ENCODE results near the gene PROK2. TPM values are rescaled to one million over a fixed set of nuclear protein-coding genes. Genes with fewer than 3 reads are reported as not detected.

The PROK2 gene
- total RNA-seq, 1 experiment from 2014 or later: not detected

GRCh38 chr3:71778353-71778752 is 6.6 kb downstream of the PROK2 start:
- intact Hi-C loops (cut with micrococcal nuclease): no loop called here
- no peaks in the 10 kb centered on the region for H3K36me3 ChIP-seq (ENCODE audit: low read depth, low read length)
- H2AFZ ChIP-seq (ENCODE audit: low read length): no peak overlapping the region
- CTCF ChIA-PET: no interaction called here
- no peak overlapping the region for H3K4me3 ChIP-seq (ENCODE audit: low read length)
- no peaks in the 10 kb centered on the region for H3K79me2 ChIP-seq (ENCODE audit: low read length)
- H3K4me1 ChIP-seq (ENCODE audit: insufficient read depth, low read length): no peaks in the 10 kb centered on the region
- H3F3A ChIP-seq (ENCODE audit: low read length, unreplicated experiment): no peaks in the 10 kb centered on the region
- no TSS peak for BruUV-seq (replicated peaks)
- ATAC-seq (no peak), DNase-seq (no peak)
- no peak overlapping the region for H3K9ac ChIP-seq (ENCODE audit: low read length)
- peaks cover 82% of the 10 kb centered on the region for H3K27me3 ChIP-seq (ENCODE audit: low read length)
- POLR2A ChIA-PET (ENCODE audit: unreplicated experiment): no interaction called here
- no peak overlapping the region for H3K27ac ChIP-seq (ENCODE audit: low read length)
- no peaks in the 10 kb centered on the region for H3K9me2 ChIP-seq (replicated peaks; ENCODE audit: low read length)
- H4K20me1 ChIP-seq (ENCODE audit: low read length): no peaks in the 10 kb centered on the region
- H3K9me3 ChIP-seq (ENCODE audit: low read length): no peaks in the 10 kb centered on the region
- TF ChIP-seq CTCF (conservative IDR thresholded peaks at IDR 0.05; ENCODE audit: low read depth, low read length): no peak
- no peak overlapping the region for H3K4me2 ChIP-seq (ENCODE audit: low read length)

- ChIA-PET CTCF (no interaction called here), POLR2A (ENCODE audit: unreplicated experiment) (no interaction called here)
- no peaks in the 10 kb centered on the region for H3K9me2 ChIP-seq (replicated peaks; ENCODE audit: low read length)
- no peaks in the 10 kb centered on the region for H4K20me1 ChIP-seq (ENCODE audit: low read length)
- no peaks in the 10 kb centered on the region for H3K9me3 ChIP-seq (ENCODE audit: low read length)
- no TSS peak for BruUV-seq (replicated peaks)
- intact Hi-C loops (cut with micrococcal nuclease): no loop called here
- no peak overlapping the region for H3K27ac ChIP-seq (ENCODE audit: low read length)
- ATAC-seq: no peak
- no peak for DNase-seq
- peaks cover 80% of the 10 kb centered on the region for H3K27me3 ChIP-seq (ENCODE audit: low read length)
- no peak overlapping the region for H3K4me3 ChIP-seq (ENCODE audit: low read length)
- H3F3A ChIP-seq (ENCODE audit: low read length, unreplicated experiment): no peaks in the 10 kb centered on the region
- H3K4me1 ChIP-seq (ENCODE audit: insufficient read depth, low read length): no peaks in the 10 kb centered on the region
- TF ChIP-seq EZH2 (IDR thresholded peaks at IDR 0.05; ENCODE audit: low read length, unreplicated experiment): no peak
- H3K36me3 ChIP-seq (ENCODE audit: low read depth, low read length): no peaks in the 10 kb centered on the region
- no peak overlapping the region for H3K9ac ChIP-seq (ENCODE audit: low read length)
- H2AFZ ChIP-seq (ENCODE audit: low read length): no peak overlapping the region
- H3K4me2 ChIP-seq (ENCODE audit: low read length): no peak overlapping the region
- H3K79me2 ChIP-seq (ENCODE audit: low read length): no peaks in the 10 kb centered on the region
These were observed 8.4 kb downstream of the PROK2 start for GRCh38 chr3:71776538-71776937.

GRCh38 chr3:71771884-71772283 is 13.1 kb downstream of the PROK2 start:
- Histone ChIP-seq H3K79me2 (ENCODE audit: low read length) (no peaks in the 10 kb centered on the region), H3K4me2 (ENCODE audit: low read length) (no peak overlapping the region), H3K4me3 (ENCODE audit: low read length) (no peak overlapping the region), H3K27ac (ENCODE audit: low read length) (no peak overlapping the region), H3K4me1 (ENCODE audit: insufficient read depth, low read length) (no peaks in the 10 kb centered on the region), H2AFZ (ENCODE audit: low read length) (no peak overlapping the region), H3K36me3 (ENCODE audit: low read depth, low read length) (no peaks in the 10 kb centered on the region), H3K9me2 (replicated peaks; ENCODE audit: low read length) (no peaks in the 10 kb centered on the region), H3K9ac (ENCODE audit: low read length) (no peak overlapping the region), H3F3A (ENCODE audit: low read length, unreplicated experiment) (no peaks in the 10 kb centered on the region), H3K27me3 (ENCODE audit: low read length) (peaks cover 78% of the 10 kb centered on the region), H3K9me3 (ENCODE audit: low read length) (no peaks in the 10 kb centered on the region), H4K20me1 (ENCODE audit: low read length) (no peaks in the 10 kb centered on the region)
- ChIA-PET POLR2A (ENCODE audit: unreplicated experiment) (interaction anchor here (0.6 kb wide), 1 partner anchor 234 kb away, joined by 5 read pairs; no protein-coding TSS in a partner anchor), CTCF (no interaction called here)
- intact Hi-C loops (cut with micrococcal nuclease): no loop called here
- BruUV-seq (replicated peaks): no TSS peak
- TF ChIP-seq EZH2 (IDR thresholded peaks at IDR 0.05; ENCODE audit: low read length, unreplicated experiment): no peak
- TF ChIP-seq EZH2phosphoT487 (IDR thresholded peaks at IDR 0.05; ENCODE audit: borderline replicate concordance, low read length): no peak
- TF ChIP-seq CTCF (conservative IDR thresholded peaks at IDR 0.05; ENCODE audit: low read depth, low read length): no peak
- ATAC-seq (no peak), DNase-seq (no peak)

Measured in PC-3 (cell line).